ENCODE measurements around the gene AR.

AR gene

DNA sequence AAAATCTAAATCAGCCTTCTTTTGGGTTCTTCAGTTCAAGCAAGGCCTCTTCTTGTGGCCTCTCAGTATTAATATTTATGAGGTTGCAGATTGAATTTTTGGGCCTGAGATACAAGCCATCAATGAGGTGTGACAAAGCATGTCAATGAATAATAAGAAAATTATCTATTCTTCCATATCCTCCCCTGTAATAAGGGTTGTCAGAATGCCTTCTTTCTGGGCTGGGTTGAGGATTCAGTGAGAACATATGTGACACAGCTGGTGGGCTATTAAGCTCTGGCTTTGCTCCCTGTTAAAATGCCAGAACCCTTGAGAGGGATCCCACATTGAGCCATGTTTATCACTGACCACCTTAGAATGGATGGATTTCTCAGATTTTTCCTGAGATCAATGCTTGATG is 187.2 kb downstream of the AR start:
- DNase-seq = no peak

DNA sequence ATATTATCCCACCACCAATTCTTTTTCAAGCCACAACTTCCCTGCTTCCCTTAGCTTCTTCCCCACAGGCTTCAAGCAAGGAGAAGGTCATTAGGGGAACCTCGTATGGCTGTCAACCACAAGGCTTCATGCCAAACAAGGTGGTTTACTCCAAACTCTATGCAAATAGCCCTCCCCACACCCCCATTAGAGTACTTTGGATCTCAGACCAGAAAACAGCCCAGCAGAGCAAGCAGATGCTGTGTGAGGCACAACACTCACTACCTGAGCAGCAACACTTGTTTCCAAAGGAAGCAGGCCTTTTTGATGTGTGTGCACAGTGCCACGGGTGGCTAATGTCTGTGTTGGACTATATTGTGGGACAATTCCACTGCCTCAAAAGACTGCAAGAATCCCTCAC is 189.0 kb downstream of the AR start:
- DNase-seq = no peak

DNA sequence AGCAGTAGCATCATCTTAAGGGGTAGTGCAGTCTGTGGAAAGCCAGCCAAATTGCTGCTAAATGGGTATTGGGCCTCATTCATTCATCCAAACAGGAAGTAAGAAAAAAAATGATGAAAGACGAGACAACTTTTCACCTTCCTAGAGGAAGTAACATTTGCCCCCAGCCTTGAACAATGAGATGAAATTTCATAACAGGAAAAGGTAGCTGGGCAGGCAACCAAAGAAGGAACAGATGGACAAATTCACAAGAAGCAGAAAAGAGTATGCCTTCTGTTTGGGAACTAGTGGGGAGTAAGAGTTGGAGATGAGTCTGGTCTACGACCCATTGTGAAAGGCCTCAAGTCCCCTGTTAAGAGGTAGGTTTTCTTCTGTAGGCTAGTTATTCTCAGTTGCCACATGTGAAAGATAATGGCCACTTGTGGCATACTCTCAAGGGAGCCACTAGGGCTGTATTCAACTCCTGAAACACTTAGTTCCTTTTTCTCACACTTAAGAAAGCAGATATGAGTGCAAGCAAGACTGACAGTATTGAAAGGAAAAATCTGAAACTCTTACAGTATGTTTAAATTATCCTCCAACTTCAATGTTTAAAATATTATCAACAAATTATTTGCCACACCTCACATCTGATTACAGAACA is 190.4 kb downstream of the AR start:
- DNase-seq = no peak

DNA sequence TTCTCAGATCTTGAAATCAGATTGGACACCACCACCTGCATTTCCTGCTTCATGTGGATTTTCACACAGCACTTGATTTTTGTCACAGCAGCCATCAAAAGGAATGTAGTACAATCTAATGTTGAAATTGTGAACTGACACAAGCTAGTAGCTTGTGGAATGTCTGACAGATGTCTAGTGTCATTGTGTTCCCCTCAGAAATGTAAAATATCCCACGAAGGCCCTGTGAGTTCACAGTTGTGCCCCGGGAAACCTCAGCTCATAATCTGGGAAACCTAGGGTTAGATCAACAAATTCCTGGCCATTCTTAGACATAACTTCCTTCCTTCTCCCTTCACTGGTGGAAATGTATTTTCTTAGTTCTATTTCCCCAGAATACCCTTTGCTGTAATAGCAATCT is 205.7 kb downstream of the AR start:
- no peak for DNase-seq

DNA sequence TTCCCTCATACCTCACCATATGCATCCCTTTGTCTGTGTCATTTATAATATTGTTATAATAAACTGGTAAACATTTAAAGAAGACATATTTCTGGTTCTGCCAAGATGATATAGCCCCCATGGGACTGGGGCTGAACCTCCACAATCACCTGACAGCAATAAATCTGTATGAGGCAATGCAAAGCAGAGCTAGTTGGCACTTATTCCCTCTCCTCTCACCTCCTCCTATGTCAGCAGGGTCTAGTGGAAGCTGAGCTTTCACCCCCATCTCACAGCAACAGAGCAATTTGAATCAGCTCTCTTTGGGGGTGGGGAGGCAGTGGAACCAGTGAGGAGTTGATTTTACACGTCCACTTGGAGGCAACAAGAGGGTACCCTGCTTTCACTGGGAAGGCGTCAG is 206.9 kb downstream of the AR start:
- DNase-seq = no peak

DNA sequence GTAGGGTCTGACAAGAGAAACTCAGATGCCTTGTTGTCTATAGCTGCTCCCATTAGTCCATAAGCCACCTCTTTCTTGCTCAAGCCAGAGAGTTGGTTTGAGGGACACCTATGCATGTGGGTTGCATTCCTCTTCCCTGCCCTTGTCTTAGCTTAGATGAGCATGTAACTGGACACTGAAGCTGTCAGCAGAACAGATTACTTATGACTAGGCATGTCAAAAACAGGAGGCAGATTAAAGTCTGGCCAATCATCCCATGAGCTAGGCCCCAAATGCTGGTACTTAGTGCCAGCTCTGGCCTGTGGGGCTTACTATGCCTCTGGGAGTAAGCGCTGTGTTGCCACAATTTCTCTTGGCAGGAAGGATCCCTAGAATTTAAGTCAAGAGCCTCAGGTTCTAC is 215.2 kb downstream of the AR start:
- DNase-seq = no peak

DNA sequence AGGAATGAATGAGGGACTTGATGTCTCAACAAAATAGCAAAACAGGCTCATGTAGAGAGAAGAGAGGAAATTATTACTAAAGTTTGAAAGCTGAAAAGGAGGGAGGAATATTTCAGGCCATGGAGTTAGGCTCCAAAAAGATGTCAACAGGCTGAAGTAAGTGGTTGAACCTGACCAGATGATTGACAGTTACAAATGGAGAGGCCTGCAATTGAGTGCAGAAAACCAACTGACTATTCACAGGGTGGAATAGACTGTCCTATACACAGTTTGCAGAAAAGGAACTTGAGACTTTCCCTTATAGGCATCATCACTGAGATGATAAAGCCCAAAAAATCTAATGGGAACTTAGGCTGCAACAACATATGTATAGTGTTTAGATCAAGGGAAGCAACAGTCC is 233.3 kb downstream of the AR start:
- DNase-seq = no peak

DNA sequence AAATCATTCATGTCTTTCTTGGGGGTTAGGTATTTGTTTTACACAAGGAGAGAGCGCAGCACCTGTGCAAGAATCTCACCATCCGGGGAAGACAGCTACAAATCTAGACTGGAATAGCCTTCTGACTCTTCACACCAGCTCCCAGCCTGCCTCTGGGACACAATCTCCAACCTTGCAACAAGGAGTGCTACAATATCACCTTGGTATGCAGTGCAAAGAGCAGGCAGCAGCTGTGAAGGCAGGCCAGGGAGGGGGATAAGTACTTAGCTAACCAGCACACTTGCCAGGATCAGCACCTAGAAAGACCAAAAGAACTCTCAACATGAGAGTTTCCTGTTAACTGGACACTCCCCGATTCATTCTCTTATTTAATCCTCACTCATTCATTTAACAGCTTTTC is 235.3 kb downstream of the AR start:
- DNase-seq = no peak

Measured in left hindlimb (tissue), 1 donor.